Thymus (tissue), 11 donors: ENCODE data around the gene CA7. TPM values are rescaled to one million over a fixed set of nuclear protein-coding genes. Genes with fewer than 3 reads are reported as not detected.

ENCODE experiments used
- DNase-seq, 9 donors: peaks; one replicate each; pipeline ENCODE4 v3.0.0-alpha.2; 2013; ENCODE audit warnings: low spot score in 9 of 9, low read depth in 6 of 9, missing footprints in 1 of 9
- H3K27ac ChIP-seq, 2 donors: one replicate each; pipeline ENCODE4 v1.5.1; 2013; ENCODE audit warnings: control low read depth in 1 of 2, low read depth in 1 of 2, low read length in 1 of 2, mild to moderate bottlenecking in 1 of 2, moderate library complexity in 1 of 2
- H3K27me3 ChIP-seq, 2 donors: one replicate each; pipeline ENCODE4 v1.5.1; 2013; ENCODE audit warnings: low read length in 1 of 2; ENCODE audit not compliant: control insufficient read depth in 2 of 2, insufficient read depth in 1 of 2
- H3K36me3 ChIP-seq, 2 donors: one replicate each; pipeline ENCODE4 v1.5.1; 2013; ENCODE audit warnings: low read length in 1 of 2, mild to moderate bottlenecking in 1 of 2, moderate library complexity in 1 of 2; ENCODE audit not compliant: control insufficient read depth in 2 of 2, insufficient read depth in 2 of 2
- H3K4me1 ChIP-seq, 2 donors: one replicate each; pipeline ENCODE4 v1.5.1; 2013; ENCODE audit warnings: low read length in 2 of 2; ENCODE audit not compliant: control insufficient read depth in 2 of 2, insufficient read depth in 2 of 2
- H3K4me3 ChIP-seq, 2 donors: one replicate each; pipeline ENCODE4 v1.5.1; 2013; ENCODE audit warnings: low read length in 2 of 2, control low read depth in 1 of 2, mild to moderate bottlenecking in 1 of 2
- H3K9me3 ChIP-seq, 2 donors: one replicate each; pipeline ENCODE4 v1.5.1; 2013; ENCODE audit warnings: low read length in 1 of 2, mild to moderate bottlenecking in 1 of 2; ENCODE audit not compliant: control insufficient read depth in 2 of 2, insufficient read depth in 1 of 2
- WGBS: extraction: QIAGEN DNeasy Blood & Tissue Kit; methylation state at CpG from one replicate; pipeline ENCODE4 v1.1.7; 2013; 5-methylcytosine and 5-hydroxymethylcytosine counted together
- polyA plus RNA-seq: library from polyadenylated mRNA; stranded (reverse); fragments of 200-250 nt; gene quantifications from one replicate; pipeline ENCODE4 v1.2.3, GENCODE V29; 2013
- total RNA-seq: library from RNA; stranded (reverse); fragments of 120-200 nt; gene quantifications from one replicate; pipeline ENCODE4 v1.2.4, GENCODE V29; 2013
- donor health status: healthy.

Gene CA7
- total and polyA plus RNA-seq, 2 donors: 0.19 to 0.80 TPM

DNA sequence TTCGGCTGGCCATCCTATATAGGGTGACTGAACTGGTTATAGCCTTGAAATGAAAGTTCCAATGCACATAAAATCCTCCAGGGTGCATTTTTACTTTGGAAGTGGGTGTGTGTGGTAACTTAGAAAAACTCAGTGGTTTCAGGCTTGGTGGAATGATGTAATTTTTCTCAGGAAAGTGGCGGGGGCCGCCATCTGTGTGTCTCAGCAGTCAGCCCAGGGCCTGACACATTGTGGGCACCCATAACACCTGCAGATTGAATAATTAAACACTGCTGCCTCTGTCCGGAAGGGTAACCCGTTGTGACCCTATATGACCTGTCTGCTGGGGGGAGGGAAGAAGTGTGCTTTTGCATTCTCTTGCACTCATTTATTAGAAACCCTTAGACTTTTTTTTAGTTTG, 33.9 kb downstream of the CA7 start:
- Histone ChIP-seq H3K27ac (no peak overlapping the region), H3K36me3 (no peaks in the 10 kb centered on the region), H3K27me3 (peaks cover 0 to 12% of the 10 kb centered on the region in 2 donors), H3K9me3 (no peaks in the 10 kb centered on the region), H3K4me3 (no peak overlapping the region), H3K4me1 (peaks cover 10 to 18% of the 10 kb centered on the region in 2 donors)
- 26% methylated on average over 5 of the region's 5 CpGs for WGBS
- DNase-seq: no peak

DNA sequence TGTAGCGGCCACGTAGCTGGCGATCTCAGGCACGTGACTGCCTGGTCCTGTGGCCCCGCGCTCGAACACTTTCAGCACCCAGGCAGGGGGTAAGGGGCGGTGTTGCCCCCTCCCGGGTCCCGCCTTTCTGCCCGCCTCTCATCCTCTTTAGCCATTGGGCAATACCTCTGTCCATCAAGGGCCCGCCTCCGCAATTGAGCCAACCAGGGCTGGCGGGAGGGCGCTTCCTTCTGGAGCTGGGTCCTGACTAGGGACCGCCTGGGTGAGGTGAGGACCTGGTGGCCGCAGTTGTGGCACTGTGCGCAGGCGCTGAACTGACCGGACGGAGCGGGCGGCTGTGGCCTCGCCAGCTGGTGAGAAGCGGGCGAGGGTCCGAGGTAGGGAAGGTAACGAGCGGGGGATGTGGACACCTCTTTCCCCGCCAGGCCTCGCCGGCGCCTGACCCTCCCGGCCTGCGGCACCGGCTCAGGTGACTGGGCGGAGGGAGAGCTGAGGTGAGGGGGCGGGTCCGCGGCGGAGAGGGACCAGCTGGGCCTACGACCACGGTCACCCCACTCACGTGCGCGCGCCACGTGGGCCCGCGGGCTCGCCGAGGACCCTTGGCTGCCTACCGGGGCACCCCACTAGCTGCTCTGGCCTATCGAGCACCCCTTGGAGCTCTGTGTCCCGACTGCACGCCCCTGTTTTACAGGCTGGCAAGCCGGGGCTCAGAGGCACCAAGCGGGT, 36.2 kb downstream of the CA7 start, which contains the start of gene PDP2:
Gene PDP2 (plus strand): TSS at position 228 of the 726 bp plus-strand sequence. CDS start 3,770 bp downstream, outside the sequence.
- Histone ChIP-seq H3K27ac (no peak within 1 kb of the TSS), H3K27me3 (peaks cover 0 to 9% of the 10 kb centered on the region in 2 donors), H3K36me3 (peaks cover 13 to 14% of the 10 kb centered on the region in 2 donors), H3K9me3 (no peaks in the 10 kb centered on the region), H3K4me3 (peak within 1 kb of the TSS; percentile 67 to 81), H3K4me1 (peaks cover 10 to 14% of the 10 kb centered on the region in 2 donors)
- DNase-seq: peak; percentile 77 to 97 (median 89)
- under 1% methylated on average over 58 of the region's 58 CpGs for WGBS

DNA sequence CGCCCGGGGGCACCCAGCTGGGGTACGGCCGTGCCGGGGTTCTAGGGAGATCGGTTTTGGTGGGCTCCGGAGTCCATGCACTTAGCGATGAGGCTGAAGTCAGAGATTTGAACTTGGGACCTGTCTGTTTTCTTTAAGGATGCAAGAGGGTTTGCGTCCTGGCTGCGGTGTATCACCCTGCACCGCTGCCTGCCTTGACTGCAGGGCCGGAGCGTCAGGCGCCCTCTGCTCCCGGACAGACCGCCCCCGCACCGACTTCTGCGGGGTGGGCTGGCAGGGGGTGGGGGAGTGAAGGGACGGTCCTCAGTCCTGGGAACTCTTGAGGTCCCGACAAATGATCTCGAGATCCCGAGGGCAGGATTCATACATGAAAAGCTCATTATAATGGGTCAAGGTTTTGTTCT, 36.8 kb downstream of the CA7 start:
- 5% methylated on average over 23 of the region's 23 CpGs for WGBS
- peaks cover 10 to 14% of the 10 kb centered on the region in 2 donors for H3K4me1 ChIP-seq
- peaks cover 15 to 18% of the 10 kb centered on the region in 2 donors for H3K36me3 ChIP-seq
- H3K4me3 ChIP-seq: peak overlapping the region; percentile 67 to 81
- H3K27me3 ChIP-seq: peaks cover 0 to 9% of the 10 kb centered on the region in 2 donors
- peak in 1 of 9 donors; percentile 30 for DNase-seq
- H3K9me3 ChIP-seq: no peaks in the 10 kb centered on the region
- H3K27ac ChIP-seq: no peak overlapping the region

DNA sequence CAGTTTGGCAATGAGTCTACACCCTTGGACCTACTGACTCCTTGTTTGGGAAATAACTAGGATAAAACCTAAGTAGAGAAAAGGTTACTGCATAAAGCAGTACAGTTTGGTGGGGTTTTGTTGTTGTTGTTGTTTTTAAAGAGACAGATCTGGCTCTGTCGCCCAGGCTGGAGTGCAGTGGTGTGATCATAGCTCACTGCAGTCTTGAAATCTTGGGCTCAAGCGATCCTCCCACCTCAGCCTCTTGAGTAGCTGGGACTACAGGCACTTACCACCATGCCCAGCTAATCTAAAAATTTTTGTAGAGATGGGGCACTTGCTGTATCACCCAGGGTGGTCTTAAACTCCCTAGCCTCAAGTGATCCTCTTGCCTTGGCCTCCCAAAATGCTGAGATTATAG, 37.3 kb downstream of the CA7 start:
- WGBS: 96% methylated on average over 2 of the region's 2 CpGs
- Histone ChIP-seq H3K4me3 (no peak overlapping the region), H3K27ac (no peak overlapping the region), H3K27me3 (peaks cover 0 to 9% of the 10 kb centered on the region in 2 donors), H3K4me1 (peaks cover 10 to 14% of the 10 kb centered on the region in 2 donors), H3K36me3 (peaks cover 15 to 19% of the 10 kb centered on the region in 2 donors), H3K9me3 (no peaks in the 10 kb centered on the region)
- no peak for DNase-seq

DNA sequence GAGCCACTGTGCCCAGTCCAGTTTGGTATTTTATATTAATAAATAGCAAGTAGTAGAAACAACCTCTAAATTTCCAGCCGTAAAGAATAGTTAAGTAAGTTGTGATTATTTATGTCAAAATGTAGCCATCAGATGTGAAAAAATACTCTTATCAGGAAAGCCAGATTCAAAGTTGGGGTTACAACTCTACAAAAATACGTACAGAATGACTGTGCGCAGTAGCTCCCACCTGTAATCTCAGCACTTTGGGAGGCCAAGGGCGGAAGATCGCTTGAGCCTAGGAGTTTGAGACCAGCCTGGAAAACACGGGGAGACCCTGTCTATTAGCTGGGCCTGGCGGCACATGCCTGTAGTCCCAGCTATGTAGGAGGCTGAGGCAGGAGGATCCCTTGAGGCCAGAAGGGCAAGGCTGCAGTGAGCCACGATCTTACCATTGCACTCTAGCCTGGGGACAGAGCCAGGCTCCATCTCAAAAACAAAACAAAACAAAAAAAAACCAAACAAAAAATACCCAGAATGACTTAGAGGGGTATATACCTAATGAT, 37.8 kb downstream of the CA7 start:
- DNase-seq: no peak
- no peak overlapping the region for H3K27ac ChIP-seq
- H3K27me3 ChIP-seq: peaks cover 0 to 9% of the 10 kb centered on the region in 2 donors
- no peak overlapping the region for H3K4me3 ChIP-seq
- peaks cover 10 to 14% of the 10 kb centered on the region in 2 donors for H3K4me1 ChIP-seq
- 97% methylated on average over 8 of the region's 8 CpGs for WGBS
- H3K36me3 ChIP-seq: peaks cover 15 to 19% of the 10 kb centered on the region in 2 donors
- H3K9me3 ChIP-seq: no peaks in the 10 kb centered on the region

DNA sequence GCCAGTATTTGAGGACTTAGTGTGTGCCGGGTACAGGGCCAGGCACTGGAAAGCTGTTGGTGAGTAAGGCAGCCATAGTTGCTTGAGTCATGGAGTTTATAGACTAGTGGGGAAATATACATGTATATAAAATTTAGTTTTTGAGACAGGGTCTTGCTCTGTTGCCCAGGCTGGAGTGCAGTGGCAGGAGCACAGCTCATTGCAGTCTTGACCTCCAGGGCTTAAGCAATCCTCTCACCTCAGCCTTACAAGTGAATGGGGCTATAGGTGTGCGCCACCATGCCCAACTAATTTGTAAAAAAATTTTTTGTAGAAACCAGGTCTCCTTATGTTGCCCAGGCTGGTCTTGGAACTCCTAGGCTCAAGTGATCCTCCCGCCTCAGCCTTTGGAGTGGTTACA, 38.5 kb downstream of the CA7 start:
- WGBS: 98% methylated on average over 3 of the region's 3 CpGs
- H3K4me1 ChIP-seq: peaks cover 10 to 14% of the 10 kb centered on the region in 2 donors
- no peak overlapping the region for H3K4me3 ChIP-seq

DNA sequence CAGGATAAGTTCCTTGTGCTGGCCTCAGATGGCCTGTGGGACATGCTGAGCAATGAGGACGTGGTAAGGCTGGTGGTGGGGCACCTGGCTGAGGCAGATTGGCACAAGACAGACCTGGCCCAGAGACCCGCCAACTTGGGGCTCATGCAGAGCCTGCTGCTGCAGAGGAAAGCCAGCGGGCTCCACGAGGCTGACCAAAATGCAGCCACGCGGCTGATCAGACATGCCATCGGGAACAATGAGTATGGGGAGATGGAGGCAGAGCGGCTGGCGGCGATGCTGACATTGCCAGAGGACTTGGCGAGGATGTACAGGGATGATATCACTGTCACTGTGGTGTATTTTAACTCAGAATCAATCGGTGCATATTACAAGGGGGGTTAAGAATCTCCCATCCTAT, 41.3 kb downstream of the CA7 start:
- no peak overlapping the region for H3K4me3 ChIP-seq
- peaks cover 4 to 6% of the 10 kb centered on the region in 2 donors for H3K4me1 ChIP-seq
- no peak overlapping the region for H3K27ac ChIP-seq
- H3K36me3 ChIP-seq: peaks cover 15 to 21% of the 10 kb centered on the region in 2 donors
- H3K9me3 ChIP-seq: no peaks in the 10 kb centered on the region
- no peak for DNase-seq
- peaks cover 0 to 7% of the 10 kb centered on the region in 2 donors for H3K27me3 ChIP-seq
- 96% methylated on average over 12 of the region's 12 CpGs for WGBS

More for the DNA sequence above, 38.5 kb downstream of the CA7 start:
- Histone ChIP-seq H3K27me3 (peaks cover 0 to 9% of the 10 kb centered on the region in 2 donors), H3K36me3 (peaks cover 15 to 21% of the 10 kb centered on the region in 2 donors), H3K27ac (no peak overlapping the region), H3K9me3 (no peaks in the 10 kb centered on the region)
- DNase-seq: no peak

DNA sequence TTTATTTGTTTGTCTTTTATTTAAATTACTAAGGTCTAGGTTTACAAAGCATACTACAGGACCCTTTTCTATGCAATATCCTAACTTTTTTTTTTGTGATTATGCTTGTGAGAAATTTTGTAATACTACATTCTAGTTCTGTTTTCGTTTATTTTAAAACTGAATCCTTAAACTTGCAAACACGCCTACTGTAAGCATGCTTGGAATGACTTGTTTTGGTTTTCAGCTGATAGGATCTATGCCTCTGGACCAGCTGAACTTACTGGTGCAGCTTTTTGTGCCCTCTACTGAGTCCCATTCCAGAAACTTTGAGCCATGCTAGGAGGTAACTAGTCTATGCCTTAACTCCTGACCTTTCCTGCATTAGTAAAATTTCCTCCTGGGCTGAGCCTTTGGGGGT, 42.1 kb downstream of the CA7 start:
- H3K9me3 ChIP-seq: no peaks in the 10 kb centered on the region
- H3K4me1 ChIP-seq: peaks cover 0 to 3% of the 10 kb centered on the region in 2 donors
- H3K27ac ChIP-seq: no peak overlapping the region
- no peaks in the 10 kb centered on the region for H3K27me3 ChIP-seq
- WGBS: 98% methylated on average over 2 of the region's 2 CpGs
- H3K4me3 ChIP-seq: no peak overlapping the region
- no peak for DNase-seq
- peaks cover 15 to 21% of the 10 kb centered on the region in 2 donors for H3K36me3 ChIP-seq

DNA sequence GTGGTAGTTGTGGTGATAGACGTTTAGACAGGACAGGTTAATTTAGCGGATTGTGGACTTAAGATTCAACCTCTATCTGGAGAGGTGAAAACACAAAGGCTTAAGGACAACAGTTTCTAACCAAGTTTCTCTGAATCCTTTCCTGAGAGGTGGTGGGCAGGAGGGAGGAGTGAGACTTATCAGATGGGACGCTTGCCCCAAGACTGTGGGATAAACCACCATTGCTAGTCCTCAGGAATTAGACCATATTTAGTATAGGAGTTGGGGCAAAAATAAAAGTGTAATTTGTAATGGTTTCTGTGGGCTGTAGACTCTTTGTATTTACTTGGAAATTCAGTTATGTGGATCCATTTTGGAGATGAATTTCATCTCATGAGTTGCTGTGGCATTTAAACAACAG, 42.7 kb downstream of the CA7 start:
- peaks cover 0 to 3% of the 10 kb centered on the region in 2 donors for H3K4me1 ChIP-seq
- no peak overlapping the region for H3K4me3 ChIP-seq
- no peaks in the 10 kb centered on the region for H3K27me3 ChIP-seq
- no peak for DNase-seq
- H3K36me3 ChIP-seq: peaks cover 15 to 21% of the 10 kb centered on the region in 2 donors
- WGBS: 95% methylated on average over 3 of the region's 3 CpGs
- no peaks in the 10 kb centered on the region for H3K9me3 ChIP-seq
- H3K27ac ChIP-seq: no peak overlapping the region
